Chondrocyte (in vitro differentiated cells): ENCODE measurements around the gene IFITM1. TPM values are rescaled to one million over a fixed set of nuclear protein-coding genes. Genes with fewer than 3 reads are reported as not detected.
A peak's percentile ranks its signal among the peaks of the same experiment; 100 is the strongest.

ENCODE experiments used
- DNase-seq: peaks from one replicate; pipeline ENCODE4 v3.0.0; 2021; ENCODE audit warnings: mixed read lengths, low spot score
- H3K27ac Mint-ChIP-seq: one replicate; pipeline ENCODE4 v1.8.0; 2021; ENCODE audit warnings: mild to moderate bottlenecking, moderate library complexity, mixed read lengths; ENCODE audit not compliant: unreplicated experiment
- H3K27me3 Mint-ChIP-seq: 2 replicates; pipeline ENCODE4 v1.8.0; 2021; ENCODE audit warnings: low read depth, mixed read lengths
- H3K36me3 Mint-ChIP-seq: 2 replicates; pipeline ENCODE4 v1.8.0; 2021; ENCODE audit warnings: low read depth, mixed read lengths
- H3K4me1 Mint-ChIP-seq: 2 replicates; pipeline ENCODE4 v1.8.0; 2021; ENCODE audit warnings: low read depth, mild to moderate bottlenecking, mixed read lengths
- H3K4me3 Mint-ChIP-seq: one replicate; pipeline ENCODE4 v1.8.0; 2021; ENCODE audit warnings: mild to moderate bottlenecking, moderate library complexity, mixed read lengths; ENCODE audit not compliant: unreplicated experiment
- H3K9me3 Mint-ChIP-seq: 2 replicates; pipeline ENCODE4 v1.8.0; 2021; ENCODE audit warnings: low read depth, mixed read lengths
- CTCF ChIP-seq: fragments of 200-600 bp; sonication (generic); IDR thresholded peaks from 2 replicates; pipeline ENCODE4 v1.5.0; 2021; ENCODE audit warnings: antibody characterized with exemption, mild to moderate bottlenecking, moderate library complexity
- total RNA-seq: library from RNA; stranded (reverse); gene quantifications from 3 replicates; pipeline ENCODE4 v1.2.1, GENCODE V29; 2021

Gene IFITM1
- total RNA-seq, 1 donor from 2014 or later: 1.6 TPM

DNA sequence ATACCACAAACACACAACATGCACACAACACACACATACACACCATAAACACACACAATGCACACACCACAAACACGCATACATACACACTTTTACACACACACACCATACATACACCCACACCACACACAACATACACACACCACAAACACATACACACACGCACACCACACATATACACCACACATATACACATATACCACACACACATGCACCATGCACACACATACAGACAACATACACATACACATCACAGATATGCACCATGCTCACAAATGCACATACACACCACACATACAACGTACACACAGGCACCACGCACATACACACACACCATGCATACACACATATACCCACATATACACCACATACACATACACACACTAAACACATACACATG is 43.7 kb downstream of the IFITM1 start:
- no peak for DNase-seq
- Mint-ChIP-seq H3K4me3 (no peak overlapping the region), H3K4me1 (peaks cover 27% of the 10 kb centered on the region), H3K27ac (no peak overlapping the region), H3K36me3 (peaks cover 2% of the 10 kb centered on the region), H3K9me3 (peaks cover 6% of the 10 kb centered on the region), H3K27me3 (peaks cover 2% of the 10 kb centered on the region)
- no peak for TF ChIP-seq CTCF

- H3K36me3 Mint-ChIP-seq: peaks cover 2% of the 10 kb centered on the region
- TF ChIP-seq CTCF: no peak
- H3K4me3 Mint-ChIP-seq: no peak overlapping the region
- H3K9me3 Mint-ChIP-seq: peaks cover 6% of the 10 kb centered on the region
- H3K27ac Mint-ChIP-seq: no peak overlapping the region
- H3K4me1 Mint-ChIP-seq: peaks cover 20% of the 10 kb centered on the region
- H3K27me3 Mint-ChIP-seq: peaks cover 2% of the 10 kb centered on the region
- peak; percentile 69 for DNase-seq
These were observed 44.4 kb downstream of the IFITM1 start for GRCh38 chr11:358129-358800.

DNA sequence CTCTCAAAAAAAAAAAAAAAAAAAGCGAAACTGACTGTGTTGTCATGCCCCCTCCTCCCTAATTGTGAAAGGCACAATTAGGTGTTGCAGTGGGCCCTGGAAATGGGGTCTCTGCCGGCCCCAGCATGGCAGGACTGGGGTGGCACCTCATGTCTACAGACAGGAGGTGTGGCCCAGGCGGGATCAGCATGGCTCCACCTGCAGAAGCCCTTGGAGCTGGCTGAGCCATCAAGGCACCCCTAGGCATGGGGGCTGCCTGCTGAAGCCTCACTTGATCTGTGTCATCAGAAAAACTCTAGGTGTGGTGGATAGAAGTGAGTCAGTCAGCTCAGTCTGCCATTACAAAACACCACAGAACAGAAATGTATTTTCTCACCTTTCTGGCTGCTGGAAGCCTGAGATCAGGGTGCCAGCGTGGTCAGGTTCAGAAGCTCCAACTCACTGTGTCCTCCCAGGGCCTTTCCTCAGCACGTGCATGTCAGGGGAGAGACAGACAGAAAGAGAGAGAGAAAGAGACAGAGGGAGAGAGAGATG is 45.4 kb downstream of the IFITM1 start:
- Mint-ChIP-seq H3K36me3 (peaks cover 2% of the 10 kb centered on the region), H3K27ac (no peak overlapping the region), H3K4me1 (peaks cover 12% of the 10 kb centered on the region), H3K9me3 (peaks cover 6% of the 10 kb centered on the region), H3K27me3 (peaks cover 2% of the 10 kb centered on the region), H3K4me3 (no peak overlapping the region)
- DNase-seq: peak; percentile 47
- no peak for TF ChIP-seq CTCF

- Mint-ChIP-seq H3K9me3 (peaks cover 6% of the 10 kb centered on the region), H3K27me3 (peaks cover 2% of the 10 kb centered on the region), H3K4me1 (no peaks in the 10 kb centered on the region), H3K4me3 (no peak overlapping the region), H3K36me3 (peaks cover 2% of the 10 kb centered on the region), H3K27ac (no peak overlapping the region)
- peak; percentile 91 for DNase-seq
- TF ChIP-seq CTCF: no peak
These were observed 46.8 kb downstream of the IFITM1 start for GRCh38 chr11:360326-361280.
